OCI-LY7 (cell line): ENCODE results near the gene DNAAF8. TPM values are rescaled to one million over a fixed set of nuclear protein-coding genes. Genes with fewer than 3 reads are reported as not detected.

ENCODE experiments used
- BruUV-seq: library from RNA; stranded (reverse); fragments of 400-500 nt; replicated peaks from 2 replicates; lab custom pipeline; 2021; lab: Mats Ljungman, UMichigan
- CTCF ChIA-PET: fragments of 300-600 bp; sonication (Branson Sonifier 250); formaldehyde crosslinking; loops from one replicate; lab custom pipeline; 2022; ENCODE audit warnings: antibody characterized with exemption; ENCODE audit not compliant: unreplicated experiment; lab: Charles Lee
- POLR2A ChIA-PET: fragments of 300-600 bp; sonication (Branson Sonifier 250); formaldehyde crosslinking; loops from one replicate; lab custom pipeline; 2022; ENCODE audit warnings: antibody characterized with exemption; lab: Charles Lee
- DNase-seq: peaks from one replicate; pipeline ENCODE4 v3.0.0-alpha.2; 2015; ENCODE audit warnings: low spot score
- H2AFZ ChIP-seq: fragments of 200-600 bp; sonication (generic), shearing (Covaris generic); 2 replicates; pipeline ENCODE4 v1.6.1; 2014; ENCODE audit warnings: mild to moderate bottlenecking, antibody characterized with exemption, low read length, moderate library complexity
- H3K27ac ChIP-seq: fragments of 200-600 bp; sonication (generic); 2 replicates; pipeline ENCODE4 v1.5.1; 2014; ENCODE audit warnings: mixed run types, low read depth, mild to moderate bottlenecking, moderate library complexity, low read length, inconsistent platforms; ENCODE audit not compliant: poor library complexity, severe bottlenecking
- H3K36me3 ChIP-seq: fragments of 200-600 bp; sonication (generic); 2 replicates; pipeline ENCODE4 v1.6.1; 2014; ENCODE audit warnings: mild to moderate bottlenecking, antibody characterized with exemption, low read length, moderate library complexity, mixed read lengths; ENCODE audit not compliant: insufficient read depth
- H3K4me1 ChIP-seq: fragments of 200-600 bp; sonication (generic); 2 replicates; pipeline ENCODE4 v1.5.1; 2014; ENCODE audit warnings: mild to moderate bottlenecking, low read length; ENCODE audit not compliant: insufficient read depth, poor library complexity, severe bottlenecking
- H3K4me2 ChIP-seq: fragments of 200-600 bp; sonication (generic); 2 replicates; pipeline ENCODE4 v1.6.1; 2014; ENCODE audit warnings: mild to moderate bottlenecking, low read length
- H3K4me3 ChIP-seq: fragments of 200-600 bp; sonication (generic); 2 replicates; pipeline ENCODE4 v1.5.1; 2014; ENCODE audit warnings: mild to moderate bottlenecking, low read depth, low read length; ENCODE audit not compliant: poor library complexity, severe bottlenecking
- H3K79me2 ChIP-seq: fragments of 200-600 bp; sonication (generic); 2 replicates; pipeline ENCODE4 v1.6.1; 2016; ENCODE audit warnings: low read depth, mild to moderate bottlenecking, low read length, moderate library complexity, mixed read lengths; ENCODE audit not compliant: insufficient read depth
- H3K9me2 ChIP-seq: fragments of 200-600 bp; sonication (generic); 2 replicates; pipeline ENCODE4 v1.6.1; 2016; ENCODE audit warnings: mild to moderate bottlenecking, low read length, mixed read lengths; ENCODE audit not compliant: insufficient read depth
- H3K9me3 ChIP-seq: fragments of 200-600 bp; sonication (generic); 2 replicates; pipeline ENCODE4 v1.6.1; 2014; ENCODE audit warnings: mild to moderate bottlenecking, mixed run types, low read length, mixed read lengths
- H4K20me1 ChIP-seq: fragments of 200-600 bp; sonication (generic); 2 replicates; pipeline ENCODE4 v1.6.1; 2014; ENCODE audit warnings: mild to moderate bottlenecking, antibody characterized with exemption, low read length, moderate library complexity, mixed read lengths; ENCODE audit not compliant: insufficient read depth
- EZH2phosphoT487 ChIP-seq: fragments of 200-600 bp; sonication (generic); IDR thresholded peaks from 2 replicates; pipeline ENCODE4 v1.6.1; 2018; ENCODE audit warnings: low read depth, borderline replicate concordance, mild to moderate bottlenecking, mixed run types, antibody characterized with exemption, low read length, moderate library complexity, mixed read lengths
- intact Hi-C: fragments of 100-400 bp; cut with micrococcal nuclease; formaldehyde crosslinking; loops from one replicate; pipeline ENCODE4 v1.10.0; 2022; ENCODE audit not compliant: unreplicated experiment
- total RNA-seq, 2 experiments: library from RNA; depleted of rRNA in 1 of 2; stranded (reverse); fragments of >200 nt in 1 of 2; shearing (Covaris generic) in 1 of 2; gene quantifications; 2 replicates each; pipeline ENCODE4 v1.2.3, GENCODE V29; 2014 to 2022
- TF ChIP-seq, protein P1 (sequence below): fragments of 200-600 bp; sonication (generic); conservative IDR thresholded peaks from 2 replicates; pipeline ENCODE4 v1.5.1; 2014; ENCODE audit warnings: mild to moderate bottlenecking, antibody characterized with exemption, low read length, moderate library complexity, mixed read lengths

DNAAF8 gene
- total RNA-seq, 2 experiments from 2014 or later: 0.38 to 1.1 TPM

DNA sequence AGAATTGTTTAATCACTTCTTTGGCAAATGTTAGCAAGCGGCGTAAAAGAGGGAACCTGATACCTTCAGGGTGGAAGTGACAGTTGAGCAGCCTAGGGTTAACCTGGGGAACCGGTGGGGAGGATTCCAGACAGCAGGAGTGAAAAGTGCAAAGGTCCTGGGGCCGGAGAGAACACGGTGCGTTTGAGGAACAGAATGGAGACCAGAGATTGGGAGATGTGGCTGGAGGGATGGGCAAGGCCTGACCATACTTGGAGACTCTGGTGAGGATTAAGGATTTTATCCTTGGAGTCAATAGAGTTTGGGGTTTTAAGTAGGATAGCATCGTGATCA, 34.9 kb downstream of the DNAAF8 start:
- ChIA-PET POLR2A (interaction anchor here (0.6 to 3.1 kb wide), 2 partner anchors 12 to 34 kb away, joined by 7 to 23 read pairs; partner anchors contain the start of genes ANKS3 and DNAAF8), CTCF (no interaction called here)
- H3K4me2 ChIP-seq: peak overlapping the region; percentile 96
- peak overlapping the region; percentile 72 for H3K4me3 ChIP-seq
- H3K9me3 ChIP-seq: no peaks in the 10 kb centered on the region
- peaks cover 12% of the 10 kb centered on the region; the same call in 1 of the 2 replicates for H3K79me2 ChIP-seq
- peaks cover 30% of the 10 kb centered on the region for H3K4me1 ChIP-seq
- peaks cover 8% of the 10 kb centered on the region for H3K36me3 ChIP-seq
- H4K20me1 ChIP-seq: no peaks in the 10 kb centered on the region
- intact Hi-C loops: loop anchor here (2.0 to 10.0 kb wide), 2 partner anchors 78 to 154 kb away; partner anchors contain the start of genes GLYR1, UBALD1 and UBN1
- no peak for DNase-seq
- no peaks in the 10 kb centered on the region for H3K9me2 ChIP-seq
- H3K27ac ChIP-seq: peak overlapping the region; percentile 68
- no TSS peak for BruUV-seq
- H2AFZ ChIP-seq: peak overlapping the region; percentile 98
- TF ChIP-seq, protein P1, sequence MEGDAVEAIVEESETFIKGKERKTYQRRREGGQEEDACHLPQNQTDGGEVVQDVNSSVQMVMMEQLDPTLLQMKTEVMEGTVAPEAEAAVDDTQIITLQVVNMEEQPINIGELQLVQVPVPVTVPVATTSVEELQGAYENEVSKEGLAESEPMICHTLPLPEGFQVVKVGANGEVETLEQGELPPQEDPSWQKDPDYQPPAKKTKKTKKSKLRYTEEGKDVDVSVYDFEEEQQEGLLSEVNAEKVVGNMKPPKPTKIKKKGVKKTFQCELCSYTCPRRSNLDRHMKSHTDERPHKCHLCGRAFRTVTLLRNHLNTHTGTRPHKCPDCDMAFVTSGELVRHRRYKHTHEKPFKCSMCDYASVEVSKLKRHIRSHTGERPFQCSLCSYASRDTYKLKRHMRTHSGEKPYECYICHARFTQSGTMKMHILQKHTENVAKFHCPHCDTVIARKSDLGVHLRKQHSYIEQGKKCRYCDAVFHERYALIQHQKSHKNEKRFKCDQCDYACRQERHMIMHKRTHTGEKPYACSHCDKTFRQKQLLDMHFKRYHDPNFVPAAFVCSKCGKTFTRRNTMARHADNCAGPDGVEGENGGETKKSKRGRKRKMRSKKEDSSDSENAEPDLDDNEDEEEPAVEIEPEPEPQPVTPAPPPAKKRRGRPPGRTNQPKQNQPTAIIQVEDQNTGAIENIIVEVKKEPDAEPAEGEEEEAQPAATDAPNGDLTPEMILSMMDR: no peak
- TF ChIP-seq EZH2phosphoT487: no peak

DNA sequence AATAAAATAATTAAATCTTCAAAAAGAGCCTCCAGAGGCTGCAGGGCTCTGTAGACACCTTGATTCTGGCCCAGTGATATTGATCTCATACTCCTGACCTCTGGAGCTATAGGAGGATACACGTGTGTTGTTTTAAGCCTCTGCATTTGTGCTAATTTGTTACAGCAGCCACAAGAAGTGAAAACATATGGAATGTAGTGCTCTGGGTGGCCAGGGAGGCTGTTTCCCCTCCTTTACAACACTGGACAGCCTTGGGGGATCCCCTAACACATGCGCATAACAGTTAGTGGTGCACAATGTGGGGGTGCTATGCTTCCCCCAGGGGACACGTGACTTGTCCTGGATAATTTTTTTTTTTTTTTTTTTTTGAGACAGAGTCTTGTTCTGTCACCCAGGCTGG, 37.3 kb downstream of the DNAAF8 start:
- no peak overlapping the region for H3K4me2 ChIP-seq
- ChIA-PET CTCF (no interaction called here), POLR2A (interaction anchor here (0.5 to 0.9 kb wide), 3 partner anchors 8 to 869 kb away, joined by 3 to 4 read pairs (median 3); no protein-coding TSS in a partner anchor)
- no peak overlapping the region for H3K27ac ChIP-seq
- no peak overlapping the region for H3K4me3 ChIP-seq
- intact Hi-C loops: no loop called here
- H3K4me1 ChIP-seq: peaks cover 15% of the 10 kb centered on the region
- DNase-seq: no peak
- BruUV-seq: no TSS peak
- no peaks in the 10 kb centered on the region for H4K20me1 ChIP-seq
- H3K9me3 ChIP-seq: no peaks in the 10 kb centered on the region
- H3K36me3 ChIP-seq: no peaks in the 10 kb centered on the region
- H2AFZ ChIP-seq: no peak overlapping the region
- peaks cover 2% of the 10 kb centered on the region; the same call in 1 of the 2 replicates for H3K79me2 ChIP-seq
- H3K9me2 ChIP-seq: no peaks in the 10 kb centered on the region
- TF ChIP-seq EZH2phosphoT487: no peak
- TF ChIP-seq, protein P1: no peak

DNA sequence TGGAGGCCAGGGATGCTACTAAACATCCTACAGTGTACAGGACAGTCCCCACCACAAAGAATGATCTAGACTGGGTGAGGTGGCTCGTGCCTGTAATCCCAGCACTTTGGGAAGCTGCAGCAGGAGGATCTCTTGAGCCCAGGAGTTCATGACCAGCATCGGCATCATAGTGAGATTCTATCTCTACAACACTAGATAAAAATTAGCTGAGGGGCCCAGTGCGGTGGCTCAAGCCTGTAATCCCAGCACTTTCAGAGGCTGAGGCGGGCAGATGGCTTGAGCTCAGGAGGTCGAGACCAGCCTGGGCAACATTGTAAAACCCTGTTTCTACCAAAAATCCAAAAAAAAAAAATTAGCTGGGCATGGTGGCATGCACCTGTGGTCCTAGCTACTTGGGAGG, 38.0 kb downstream of the DNAAF8 start:
- CTCF ChIA-PET: no interaction called here
- H3K36me3 ChIP-seq: no peaks in the 10 kb centered on the region
- TF ChIP-seq EZH2phosphoT487: no peak
- TF ChIP-seq, protein P1: no peak
- intact Hi-C loops: no loop called here
- H3K79me2 ChIP-seq: no peaks in the 10 kb centered on the region
- no peaks in the 10 kb centered on the region for H3K9me2 ChIP-seq
- H4K20me1 ChIP-seq: no peaks in the 10 kb centered on the region
- POLR2A ChIA-PET: interaction anchor here (0.7 to 0.9 kb wide), 3 partner anchors 8 to 869 kb away, joined by 3 to 6 read pairs (median 4); no protein-coding TSS in a partner anchor
- H3K27ac ChIP-seq: no peak overlapping the region
- H3K9me3 ChIP-seq: no peaks in the 10 kb centered on the region
- no peak overlapping the region for H3K4me2 ChIP-seq
- H3K4me3 ChIP-seq: no peak overlapping the region
- DNase-seq: no peak
- no TSS peak for BruUV-seq
- H3K4me1 ChIP-seq: peaks cover 13% of the 10 kb centered on the region
- no peak overlapping the region for H2AFZ ChIP-seq
